ENCODE measurements around the gene SMPDL3B. TPM values are rescaled to one million over a fixed set of nuclear protein-coding genes. Genes with fewer than 3 reads are reported as not detected.

The SMPDL3B gene
- total RNA-seq, 2 experiments from 2014 or later: 0.36 to 0.46 TPM

GRCh38 chr1:27941671-27942540, 7.1 kb downstream of the SMPDL3B start:
- DNase-seq: no peak
- intact Hi-C loops (cut with micrococcal nuclease): no loop called here
- Mint-ChIP-seq H3K9me3 (no peaks in the 10 kb centered on the region), H3K4me1 (ENCODE audit: low read depth) (peaks cover 24% of the 10 kb centered on the region), H3K27me3 (no peaks in the 10 kb centered on the region), H3K4me3 (no peak overlapping the region), H3K27ac (no peak overlapping the region), H3K36me3 (no peaks in the 10 kb centered on the region)
- POLR2A ChIA-PET: no interaction called here
- CTCF ChIA-PET: interaction anchor here (0.8 to 3.5 kb wide), 6 partner anchors 11 to 85 kb away, joined by 4 to 28 read pairs (median 12); partner anchors contain the start of gene XKR8

- Mint-ChIP-seq H3K36me3 (no peaks in the 10 kb centered on the region), H3K27me3 (no peaks in the 10 kb centered on the region), H3K4me3 (no peak overlapping the region), H3K27ac (no peak overlapping the region), H3K9me3 (no peaks in the 10 kb centered on the region), H3K4me1 (ENCODE audit: low read depth) (peaks cover 22% of the 10 kb centered on the region)
- intact Hi-C loops (cut with micrococcal nuclease): no loop called here
- POLR2A ChIA-PET: interaction anchor here (1.1 kb wide), 2 partner anchors 15 to 33 kb away, joined by 4 read pairs; partner anchors contain the start of gene XKR8
- CTCF ChIA-PET: interaction anchor here (0.8 to 1.2 kb wide), 2 partner anchors 34 to 87 kb away, joined by 3 to 4 read pairs; no protein-coding TSS in a partner anchor
- DNase-seq: no peak
These were observed 10.2 kb downstream of the SMPDL3B start for GRCh38 chr1:27945020-27945419.

- POLR2A ChIA-PET: no interaction called here
- no peaks in the 10 kb centered on the region for H3K9me3 Mint-ChIP-seq
- DNase-seq: no peak
- H3K27ac Mint-ChIP-seq: no peak overlapping the region
- CTCF ChIA-PET: interaction anchor here (1.0 kb wide), 1 partner anchor 8 kb away, joined by 3 read pairs; no protein-coding TSS in a partner anchor
- intact Hi-C loops (cut with micrococcal nuclease): no loop called here
- H3K4me3 Mint-ChIP-seq: no peak overlapping the region
- H3K4me1 Mint-ChIP-seq (ENCODE audit: low read depth): peaks cover 3% of the 10 kb centered on the region
- no peaks in the 10 kb centered on the region for H3K27me3 Mint-ChIP-seq
- H3K36me3 Mint-ChIP-seq: no peaks in the 10 kb centered on the region
These were observed 14.2 kb downstream of the SMPDL3B start for GRCh38 chr1:27949027-27949426.

- Mint-ChIP-seq H3K36me3 (no peaks in the 10 kb centered on the region), H3K4me3 (no peak overlapping the region), H3K27me3 (no peaks in the 10 kb centered on the region), H3K9me3 (no peaks in the 10 kb centered on the region), H3K4me1 (ENCODE audit: low read depth) (no peaks in the 10 kb centered on the region), H3K27ac (no peak overlapping the region)
- CTCF ChIA-PET: interaction anchor here (0.7 to 2.3 kb wide), 3 partner anchors 13 to 258 kb away, joined by 5 to 8 read pairs (median 5); no protein-coding TSS in a partner anchor
- POLR2A ChIA-PET: no interaction called here
- no peak for DNase-seq
- intact Hi-C loops (cut with micrococcal nuclease): no loop called here
These were observed 16.6 kb downstream of the SMPDL3B start for GRCh38 chr1:27951396-27951795.

- no peak overlapping the region for H3K4me3 Mint-ChIP-seq
- H3K9me3 Mint-ChIP-seq: no peaks in the 10 kb centered on the region
- H3K4me1 Mint-ChIP-seq (ENCODE audit: low read depth): no peaks in the 10 kb centered on the region
- intact Hi-C loops (cut with micrococcal nuclease): no loop called here
- ChIA-PET POLR2A (interaction anchor here (0.6 kb wide), 1 partner anchor 42 kb away, joined by 3 read pairs; no protein-coding TSS in a partner anchor), CTCF (interaction anchor here (0.7 to 1.5 kb wide), 2 partner anchors 14 to 257 kb away, joined by 5 read pairs; no protein-coding TSS in a partner anchor)
- H3K27me3 Mint-ChIP-seq: no peaks in the 10 kb centered on the region
- no peak for DNase-seq
- no peaks in the 10 kb centered on the region for H3K36me3 Mint-ChIP-seq
- no peak overlapping the region for H3K27ac Mint-ChIP-seq
These were observed 17.3 kb downstream of the SMPDL3B start for GRCh38 chr1:27952147-27952546.

- ChIA-PET CTCF (interaction anchor here (1.1 kb wide), 1 partner anchor 13 kb away, joined by 4 read pairs; no protein-coding TSS in a partner anchor), POLR2A (no interaction called here)
- intact Hi-C loops (cut with micrococcal nuclease): no loop called here
- H3K9me3 Mint-ChIP-seq: no peaks in the 10 kb centered on the region
- peaks cover 4% of the 10 kb centered on the region for H3K4me1 Mint-ChIP-seq (ENCODE audit: low read depth)
- no peaks in the 10 kb centered on the region for H3K27me3 Mint-ChIP-seq
- H3K27ac Mint-ChIP-seq: no peak overlapping the region
- no peak for DNase-seq
- no peaks in the 10 kb centered on the region for H3K36me3 Mint-ChIP-seq
- H3K4me3 Mint-ChIP-seq: no peak overlapping the region
These were observed 19.4 kb downstream of the SMPDL3B start for GRCh38 chr1:27954186-27954585.

GRCh38 chr1:27955076-27955475, 20.3 kb downstream of the SMPDL3B start:
- no peaks in the 10 kb centered on the region for H3K36me3 Mint-ChIP-seq
- no peak overlapping the region for H3K27ac Mint-ChIP-seq
- intact Hi-C loops (cut with micrococcal nuclease): no loop called here
- H3K9me3 Mint-ChIP-seq: no peaks in the 10 kb centered on the region
- H3K4me3 Mint-ChIP-seq: no peak overlapping the region
- no peak for DNase-seq
- H3K4me1 Mint-ChIP-seq (ENCODE audit: low read depth): peaks cover 7% of the 10 kb centered on the region
- ChIA-PET POLR2A (no interaction called here), CTCF (interaction anchor here (0.6 kb wide), 1 partner anchor 16 kb away, joined by 4 read pairs; no protein-coding TSS in a partner anchor)
- no peaks in the 10 kb centered on the region for H3K27me3 Mint-ChIP-seq

GRCh38 chr1:27956761-27957160, 22.0 kb downstream of the SMPDL3B start:
- DNase-seq: no peak
- peaks cover 17% of the 10 kb centered on the region for H3K4me1 Mint-ChIP-seq (ENCODE audit: low read depth)
- H3K36me3 Mint-ChIP-seq: no peaks in the 10 kb centered on the region
- ChIA-PET POLR2A (no interaction called here), CTCF (interaction anchor here (0.9 to 4.2 kb wide), 2 partner anchors 8 to 16 kb away, joined by 3 to 14 read pairs; no protein-coding TSS in a partner anchor)
- no peaks in the 10 kb centered on the region for H3K27me3 Mint-ChIP-seq
- no peak overlapping the region for H3K4me3 Mint-ChIP-seq
- no peak overlapping the region for H3K27ac Mint-ChIP-seq
- no peaks in the 10 kb centered on the region for H3K9me3 Mint-ChIP-seq
- intact Hi-C loops (cut with micrococcal nuclease): no loop called here

- CTCF ChIA-PET: interaction anchor here (0.9 to 4.2 kb wide), 2 partner anchors 9 to 17 kb away, joined by 3 to 14 read pairs; no protein-coding TSS in a partner anchor
- no peak for DNase-seq
- Mint-ChIP-seq H3K4me3 (no peak overlapping the region), H3K36me3 (no peaks in the 10 kb centered on the region), H3K4me1 (ENCODE audit: low read depth) (peaks cover 20% of the 10 kb centered on the region), H3K27ac (no peak overlapping the region), H3K27me3 (no peaks in the 10 kb centered on the region), H3K9me3 (no peaks in the 10 kb centered on the region)
- POLR2A ChIA-PET: no interaction called here
- intact Hi-C loops (cut with micrococcal nuclease): no loop called here
These were observed 22.9 kb downstream of the SMPDL3B start for GRCh38 chr1:27957655-27958054.

GRCh38 chr1:27958513-27958912, 23.7 kb downstream of the SMPDL3B start:
- intact Hi-C loops (cut with micrococcal nuclease): no loop called here
- Mint-ChIP-seq H3K36me3 (no peaks in the 10 kb centered on the region), H3K9me3 (no peaks in the 10 kb centered on the region), H3K4me1 (ENCODE audit: low read depth) (peaks cover 20% of the 10 kb centered on the region), H3K4me3 (no peak overlapping the region), H3K27me3 (no peaks in the 10 kb centered on the region), H3K27ac (no peak overlapping the region)
- ChIA-PET CTCF (interaction anchor here (0.9 to 4.2 kb wide), 3 partner anchors 18 to 289 kb away, joined by 3 to 14 read pairs (median 4); no protein-coding TSS in a partner anchor), POLR2A (no interaction called here)
- DNase-seq: no peak

GRCh38 chr1:27959792-27960603, 25.2 kb downstream of the SMPDL3B start, which contains the start of gene XKR8:
Gene XKR8 (plus strand): TSS chr1:27959973. CDS start chr1:27960070, 97 bp downstream.
- Mint-ChIP-seq H3K9me3 (no peaks in the 10 kb centered on the region), H3K4me1 (ENCODE audit: low read depth) (peaks cover 20% of the 10 kb centered on the region), H3K36me3 (no peaks in the 10 kb centered on the region), H3K27ac (peak within 1 kb of the TSS; percentile 82), H3K4me3 (peak within 1 kb of the TSS; percentile 78), H3K27me3 (no peaks in the 10 kb centered on the region)
- peak; percentile 89 for DNase-seq
- intact Hi-C loops (cut with micrococcal nuclease): loop anchor here (1.0 kb wide), 1 partner anchor 19 kb away; no protein-coding TSS in a partner anchor
- ChIA-PET POLR2A (interaction anchor here (0.6 to 0.8 kb wide), 4 partner anchors 15 to 622 kb away, joined by 3 to 4 read pairs (median 3); no protein-coding TSS in a partner anchor), CTCF (interaction anchor here (1.1 to 4.2 kb wide), 3 partner anchors 12 to 291 kb away, joined by 3 to 14 read pairs (median 4); no protein-coding TSS in a partner anchor)

Data from activated CD4-positive, alpha-beta memory T cell treated with anti-CD3 and anti-CD28 coated beads for 36 hours (primary cell).